Peyer's patch (tissue), 4 donors: ENCODE data around the gene HEXA. TPM values are rescaled to one million over a fixed set of nuclear protein-coding genes. Genes with fewer than 3 reads are reported as not detected.

Source experiments
- DNase-seq, 3 donors: peaks; one replicate each; pipeline ENCODE4 v3.0.0-alpha.2; 2017 to 2019
- H3K27ac ChIP-seq, 4 donors: fragments of 200-600 bp; sonication (generic); one replicate each; pipeline ENCODE4 v1.5.1; 2016 to 2019
- H3K27me3 ChIP-seq, 2 donors: fragments of 200-600 bp; sonication (generic); one replicate each; pipeline ENCODE4 v1.5.1; 2019
- H3K36me3 ChIP-seq, 3 donors: fragments of 200-600 bp; sonication (generic); one replicate each; pipeline ENCODE4 v1.5.1; 2016 to 2019
- H3K4me1 ChIP-seq, 4 donors: fragments of 200-600 bp; sonication (generic); one replicate each; pipeline ENCODE4 v1.5.1; 2016 to 2019
- H3K4me3 ChIP-seq, 4 donors: fragments of 200-600 bp; sonication (generic); 1 replicate in 3 of 4; 2 replicates in 1 of 4; pipeline ENCODE4 v1.5.1; 2016 to 2019; ENCODE audit warnings: mild to moderate bottlenecking in 1 of 4
- H3K9me3 ChIP-seq, 4 donors: fragments of 200-600 bp; sonication (generic); one replicate each; pipeline ENCODE4 v1.5.1; 2016 to 2019; ENCODE audit warnings: mild to moderate bottlenecking in 1 of 4
- CTCF ChIP-seq, 6 experiments: fragments of 450-650 bp in 4 of 6; fragments of 200-600 bp in 2 of 6; sonication (generic) in 1 of 6; IDR thresholded peaks; one replicate each; pipeline ENCODE4 v1.5.1; 2017 to 2019; ENCODE audit warnings: antibody characterized with exemption in 6 of 6, mild to moderate bottlenecking in 3 of 6, moderate library complexity in 1 of 6
- POLR2A ChIP-seq, 2 donors: fragments of 450-650 bp; IDR thresholded peaks; one replicate each; pipeline ENCODE4 v1.5.1; 2017; ENCODE audit warnings: antibody characterized with exemption in 2 of 2, mild to moderate bottlenecking in 2 of 2, moderate library complexity in 2 of 2
- total RNA-seq, 4 donors: library from RNA; depleted of rRNA; stranded (reverse); fragments of >200 nt; gene quantifications; one replicate each; pipeline ENCODE4 v1.1.0, GENCODE V29; 2016

The HEXA gene
- total RNA-seq, 4 donors from 2014 or later: 45.4 to 81.4 (median 69.1) TPM

GRCh38 chr15:72307026-72307425, 68.8 kb downstream of the HEXA start:
- TF ChIP-seq CTCF (IDR thresholded peaks at IDR 0.05) (no peak), POLR2A (IDR thresholded peaks at IDR 0.05) (no peak)
- Histone ChIP-seq H3K4me1 (no peaks in the 10 kb centered on the region), H3K4me3 (no peak overlapping the region), H3K9me3 (no peaks in the 10 kb centered on the region), H3K27me3 (no peaks in the 10 kb centered on the region), H3K27ac (no peak overlapping the region), H3K36me3 (no peaks in the 10 kb centered on the region)
- DNase-seq: peak in 1 of 3 donors; percentile 7

GRCh38 chr15:72306211-72306785, 69.5 kb downstream of the HEXA start:
- peak in 1 of 3 donors; percentile 50 for DNase-seq
- TF ChIP-seq CTCF (IDR thresholded peaks at IDR 0.05): no peak
- TF ChIP-seq POLR2A (IDR thresholded peaks at IDR 0.05): no peak

GRCh38 chr15:72304596-72304995, 71.2 kb downstream of the HEXA start:
- no peak for TF ChIP-seq CTCF (IDR thresholded peaks at IDR 0.05)
- no peak for TF ChIP-seq POLR2A (IDR thresholded peaks at IDR 0.05)
- Histone ChIP-seq H3K4me3 (no peak overlapping the region), H3K27ac (no peak overlapping the region), H3K27me3 (no peaks in the 10 kb centered on the region), H3K36me3 (no peaks in the 10 kb centered on the region), H3K9me3 (no peaks in the 10 kb centered on the region), H3K4me1 (no peaks in the 10 kb centered on the region)
- DNase-seq: peak in 1 of 3 donors; percentile 15

More at GRCh38 chr15:72306211-72306785, 69.5 kb downstream of the HEXA start:
- Histone ChIP-seq H3K9me3 (no peaks in the 10 kb centered on the region), H3K4me3 (no peak overlapping the region), H3K36me3 (no peaks in the 10 kb centered on the region), H3K27ac (no peak overlapping the region), H3K4me1 (no peaks in the 10 kb centered on the region), H3K27me3 (no peaks in the 10 kb centered on the region)

GRCh38 chr15:72302955-72303354, 72.9 kb downstream of the HEXA start:
- Histone ChIP-seq H3K36me3 (no peaks in the 10 kb centered on the region), H3K27ac (no peak overlapping the region), H3K9me3 (no peaks in the 10 kb centered on the region), H3K27me3 (no peaks in the 10 kb centered on the region), H3K4me1 (no peaks in the 10 kb centered on the region), H3K4me3 (no peak overlapping the region)
- no peak for DNase-seq
- TF ChIP-seq CTCF (IDR thresholded peaks at IDR 0.05): no peak
- TF ChIP-seq POLR2A (IDR thresholded peaks at IDR 0.05): no peak

Other genes starting within 250 kb of the HEXA start
- 10 to 100 TPM in 3 of 4 donors, 1 to 10 TPM in 1; 3.3 to 27.8 (median 20.4) TPM for gene GRAMD2A, start 178.2 kb downstream of the HEXA start, total RNA-seq
- gene PKM, start 144.8 kb downstream of the HEXA start, total RNA-seq: 100 to 1,000 TPM; 307 to 392 (median 318) TPM
- 10 to 100 TPM; 43.8 to 81.8 (median 71.4) TPM for gene PARP6, start 103.5 kb downstream of the HEXA start, total RNA-seq
- 1 to 10 TPM in 3 of 4 donors, not detected in 1; 1.8 to 3.7 (median 3.6) TPM for gene CELF6, start 55.9 kb downstream of the HEXA start, total RNA-seq
- gene TMEM202, start 22.3 kb upstream of the HEXA start, total RNA-seq: not detected
- 10 to 100 TPM; 42.3 to 81.7 (median 52.3) TPM for gene ARIH1, start 98.3 kb upstream of the HEXA start, total RNA-seq